ENCODE results near the gene SRM.
"Not testable (repeated sequence)": the region's sequence is repeated elsewhere in the genome, so short reads cannot be mapped to it uniquely, and the experiment has no call there.

Gene SRM

GRCh38 chr1:11028018-11028417 is 31.8 kb downstream of the SRM start:
- ATAC-seq (replicated peaks) = no peak
- peaks cover 56% of the 10 kb centered on the region for H3K36me3 Mint-ChIP-seq (ENCODE audit: insufficient read depth)
- H3K27ac Mint-ChIP-seq = peak overlapping the region in 1 of 2 donors; percentile 48
- no peaks in the 10 kb centered on the region for H3K27me3 Mint-ChIP-seq
- peaks cover 5 to 25% of the 10 kb centered on the region in 2 donors for H3K4me1 Mint-ChIP-seq (ENCODE audit: low read depth in 2 of 2)
- no peak for DNase-seq
- no peak overlapping the region for H3K4me3 Mint-ChIP-seq
- H3K9me3 Mint-ChIP-seq = no peaks in the 10 kb centered on the region

GRCh38 chr1:11027316-11027715 is 32.5 kb downstream of the SRM start:
- no peak overlapping the region for H3K4me3 Mint-ChIP-seq
- no peaks in the 10 kb centered on the region for H3K27me3 Mint-ChIP-seq
- ATAC-seq (replicated peaks) (no peak), DNase-seq (no peak)
- no peaks in the 10 kb centered on the region for H3K9me3 Mint-ChIP-seq
- H3K36me3 Mint-ChIP-seq (ENCODE audit: insufficient read depth) = peaks cover 63% of the 10 kb centered on the region
- H3K4me1 Mint-ChIP-seq (ENCODE audit: low read depth in 2 of 2) = peaks cover 6 to 27% of the 10 kb centered on the region in 2 donors
- H3K27ac Mint-ChIP-seq = no peak overlapping the region

- H3K4me1 Mint-ChIP-seq (ENCODE audit: low read depth in 2 of 2) = peaks cover 9 to 29% of the 10 kb centered on the region in 2 donors
- peaks cover 63% of the 10 kb centered on the region for H3K36me3 Mint-ChIP-seq (ENCODE audit: insufficient read depth)
- DNase-seq = no peak
- ATAC-seq (replicated peaks) = no peak
- H3K27ac Mint-ChIP-seq = no peak overlapping the region
- no peaks in the 10 kb centered on the region for H3K27me3 Mint-ChIP-seq
- no peak overlapping the region for H3K4me3 Mint-ChIP-seq
- H3K9me3 Mint-ChIP-seq = no peaks in the 10 kb centered on the region
Observed at GRCh38 chr1:11026903-11027302, 32.9 kb downstream of the SRM start.

- Mint-ChIP-seq H3K4me1 (ENCODE audit: low read depth in 2 of 2) (peaks cover 10 to 31% of the 10 kb centered on the region in 2 donors), H3K9me3 (no peaks in the 10 kb centered on the region), H3K27ac (no peak overlapping the region), H3K36me3 (ENCODE audit: insufficient read depth) (peaks cover 64% of the 10 kb centered on the region), H3K27me3 (no peaks in the 10 kb centered on the region), H3K4me3 (no peak overlapping the region)
- ATAC-seq (replicated peaks) (no peak), DNase-seq (no peak)
Observed at GRCh38 chr1:11026052-11026451, 33.8 kb downstream of the SRM start.

GRCh38 chr1:11025618-11026017 is 34.2 kb downstream of the SRM start:
- Mint-ChIP-seq H3K4me1 (ENCODE audit: low read depth in 2 of 2) (peaks cover 10 to 31% of the 10 kb centered on the region in 2 donors), H3K27ac (no peak overlapping the region), H3K4me3 (no peak overlapping the region), H3K36me3 (ENCODE audit: insufficient read depth) (peaks cover 68% of the 10 kb centered on the region), H3K9me3 (no peaks in the 10 kb centered on the region), H3K27me3 (no peaks in the 10 kb centered on the region)
- DNase-seq = no peak
- no peak for ATAC-seq (replicated peaks)

- H3K4me3 Mint-ChIP-seq = no peak overlapping the region
- H3K27me3 Mint-ChIP-seq = no peaks in the 10 kb centered on the region
- H3K27ac Mint-ChIP-seq = no peak overlapping the region
- peaks cover 10 to 31% of the 10 kb centered on the region in 2 donors for H3K4me1 Mint-ChIP-seq (ENCODE audit: low read depth in 2 of 2)
- H3K9me3 Mint-ChIP-seq = no peaks in the 10 kb centered on the region
- DNase-seq (no peak), ATAC-seq (replicated peaks) (no peak)
- peaks cover 76% of the 10 kb centered on the region for H3K36me3 Mint-ChIP-seq (ENCODE audit: insufficient read depth)
Observed at GRCh38 chr1:11024874-11025203, 35.0 kb downstream of the SRM start.

GRCh38 chr1:11024154-11024873 is 35.5 kb downstream of the SRM start:
- H3K9me3 Mint-ChIP-seq = no peaks in the 10 kb centered on the region
- H3K4me3 Mint-ChIP-seq = no peak overlapping the region
- ATAC-seq (replicated peaks) = no peak
- H3K4me1 Mint-ChIP-seq (ENCODE audit: low read depth in 2 of 2) = peaks cover 10 to 31% of the 10 kb centered on the region in 2 donors
- H3K36me3 Mint-ChIP-seq (ENCODE audit: insufficient read depth) = peaks cover 81% of the 10 kb centered on the region
- no peaks in the 10 kb centered on the region for H3K27me3 Mint-ChIP-seq
- H3K27ac Mint-ChIP-seq = no peak overlapping the region
- DNase-seq = no peak

GRCh38 chr1:11023201-11023600 is 36.6 kb downstream of the SRM start:
- no peak for ATAC-seq (replicated peaks)
- H3K27ac Mint-ChIP-seq = peak overlapping the region in 1 of 2 donors; percentile 65
- no peak overlapping the region for H3K4me3 Mint-ChIP-seq
- no peaks in the 10 kb centered on the region for H3K9me3 Mint-ChIP-seq
- H3K4me1 Mint-ChIP-seq (ENCODE audit: low read depth in 2 of 2) = peaks cover 10 to 36% of the 10 kb centered on the region in 2 donors
- peaks cover 81% of the 10 kb centered on the region for H3K36me3 Mint-ChIP-seq (ENCODE audit: insufficient read depth)
- H3K27me3 Mint-ChIP-seq = no peaks in the 10 kb centered on the region
- DNase-seq = no peak

- ATAC-seq (replicated peaks) = no peak
- Mint-ChIP-seq H3K4me1 (ENCODE audit: low read depth in 2 of 2) (peaks cover 16 to 42% of the 10 kb centered on the region in 2 donors), H3K9me3 (no peaks in the 10 kb centered on the region), H3K27ac (no peak overlapping the region), H3K4me3 (no peak overlapping the region), H3K36me3 (ENCODE audit: insufficient read depth) (peaks cover 98% of the 10 kb centered on the region), H3K27me3 (no peaks in the 10 kb centered on the region)
- no peak for DNase-seq
Observed at GRCh38 chr1:11019971-11020370, 39.8 kb downstream of the SRM start.

- not testable (repeated sequence) for DNase-seq; H3K9me3 Mint-ChIP-seq; ATAC-seq (replicated peaks); H3K27ac Mint-ChIP-seq; H3K27me3 Mint-ChIP-seq; H3K4me3 Mint-ChIP-seq
- Mint-ChIP-seq H3K36me3 (ENCODE audit: insufficient read depth) (peaks cover 100% of the 10 kb centered on the region), H3K4me1 (ENCODE audit: low read depth in 2 of 2) (peaks cover 21 to 42% of the 10 kb centered on the region in 2 donors)
Observed at GRCh38 chr1:11019358-11019757, 40.5 kb downstream of the SRM start.

GRCh38 chr1:11013160-11013531 is 46.7 kb downstream of the SRM start:
- H3K27me3 Mint-ChIP-seq = no peaks in the 10 kb centered on the region
- ATAC-seq (replicated peaks) (no peak), DNase-seq (no peak)
- H3K27ac Mint-ChIP-seq = peak overlapping the region; percentile 97 to 98
- H3K4me1 Mint-ChIP-seq (ENCODE audit: low read depth in 2 of 2) = peaks cover 23 to 29% of the 10 kb centered on the region in 2 donors
- peak overlapping the region; percentile 85 to 86 for H3K4me3 Mint-ChIP-seq
- peaks cover 64% of the 10 kb centered on the region for H3K36me3 Mint-ChIP-seq (ENCODE audit: insufficient read depth)
- no peaks in the 10 kb centered on the region for H3K9me3 Mint-ChIP-seq

GRCh38 chr1:11012260-11013159 is 47.3 kb downstream of the SRM start, which contains the start of gene TARDBP:
TARDBP (plus strand) TSS chr1:11012654; CDS start chr1:11013728, 1,074 bp downstream.
- ATAC-seq (replicated peaks) = peak; percentile 86

More at GRCh38 chr1:11012260-11013159, 47.3 kb downstream of the SRM start, which contains the start of gene TARDBP:
- peak; percentile 88 to 93 (median 89) for DNase-seq
- H3K36me3 Mint-ChIP-seq (ENCODE audit: insufficient read depth) = peaks cover 57% of the 10 kb centered on the region
- H3K27me3 Mint-ChIP-seq = no peaks in the 10 kb centered on the region
- peak within 1 kb of the TSS; percentile 97 to 98 for H3K27ac Mint-ChIP-seq
- H3K9me3 Mint-ChIP-seq = no peaks in the 10 kb centered on the region
- H3K4me3 Mint-ChIP-seq = peak within 1 kb of the TSS; percentile 85 to 86
- H3K4me1 Mint-ChIP-seq (ENCODE audit: low read depth in 2 of 2) = peaks cover 23 to 27% of the 10 kb centered on the region in 2 donors

All from effector memory CD8-positive, alpha-beta T cell (primary cell).